Measurements from ENCODE around the gene PNKP. TPM values are rescaled to one million over a fixed set of nuclear protein-coding genes. Genes with fewer than 3 reads are reported as not detected.

The PNKP gene
- total and polyA plus RNA-seq, 10 donors, result 36.6 to 203 (median 108) TPM

GRCh38 chr19:49889687-49890348 is 22.4 kb upstream of the PNKP start:
- peak; percentile 92 for DNase-seq
- intact Hi-C loops (cut with DNase I; ENCODE audit: low total_unique reads), result no loop called here
- Histone ChIP-seq H3K4me1 (peaks cover 0 to 43% (median 24%) of the 10 kb centered on the region in 6 donors), H3K27me3 (replicated peaks in 1 of 7) (peaks cover 0 to 10% (median 0%) of the 10 kb centered on the region in 7 donors), H3K36me3 (peaks cover 0 to 46% (median 10%) of the 10 kb centered on the region in 6 donors), H3K4me3 (peak overlapping the region; percentile 24 to 69 (median 46)), H3K9me3 (no peaks in the 10 kb centered on the region), H3K27ac (peak overlapping the region in 4 of 8 donors; percentile 30 to 39 (median 32))
- WGBS, 5 donors, result 27 to 90% (median 30%) methylated on average over 1 to 71 of the region's 71 CpGs
- TF ChIP-seq POLR2A (IDR thresholded peaks at IDR 0.05) (no peak), CTCF (IDR thresholded peaks at IDR 0.05 in 8 of 11, conservative IDR thresholded peaks at IDR 0.05 in 3 of 11) (peak; percentile 64 to 88 (median 83)), POLR2AphosphoS5 (IDR thresholded peaks at IDR 0.05) (peak; percentile 75 to 91 (median 79))

GRCh38 chr19:49889038-49889686 is 21.8 kb upstream of the PNKP start:
- peaks cover 0 to 41% (median 24%) of the 10 kb centered on the region in 6 donors for H3K4me1 ChIP-seq

GRCh38 chr19:49888510-49888824 is 21.1 kb upstream of the PNKP start:
- no peak overlapping the region for H3K27ac ChIP-seq
- H3K4me1 ChIP-seq, result peaks cover 0 to 41% (median 24%) of the 10 kb centered on the region in 6 donors
- no peak for DNase-seq
- H3K4me3 ChIP-seq, result no peak overlapping the region
- peaks cover 0 to 60% (median 24%) of the 10 kb centered on the region in 6 donors for H3K36me3 ChIP-seq
- H3K27me3 ChIP-seq (replicated peaks in 1 of 7), result peaks cover 0 to 10% (median 0%) of the 10 kb centered on the region in 7 donors
- 78 to 94% (median 93%) methylated on average over 6 to 18 of the region's 18 CpGs for WGBS, 5 donors
- intact Hi-C loops (cut with DNase I; ENCODE audit: low total_unique reads), result no loop called here
- no peaks in the 10 kb centered on the region for H3K9me3 ChIP-seq
- TF ChIP-seq POLR2A (IDR thresholded peaks at IDR 0.05) (no peak), POLR2AphosphoS5 (IDR thresholded peaks at IDR 0.05) (no peak), CTCF (IDR thresholded peaks at IDR 0.05 in 8 of 11, conservative IDR thresholded peaks at IDR 0.05 in 3 of 11) (no peak)

More at GRCh38 chr19:49889038-49889686, 21.8 kb upstream of the PNKP start:
- 89 to 94% (median 91%) methylated on average over 23 of the region's 23 CpGs for WGBS, 5 donors
- Histone ChIP-seq H3K27me3 (replicated peaks in 1 of 7) (peaks cover 0 to 10% (median 0%) of the 10 kb centered on the region in 7 donors), H3K27ac (no peak overlapping the region), H3K36me3 (peaks cover 0 to 53% (median 17%) of the 10 kb centered on the region in 6 donors), H3K4me3 (no peak overlapping the region), H3K9me3 (no peaks in the 10 kb centered on the region)
- no peak for DNase-seq
- intact Hi-C loops (cut with DNase I; ENCODE audit: low total_unique reads), result no loop called here
- TF ChIP-seq POLR2AphosphoS5 (IDR thresholded peaks at IDR 0.05), result no peak
- no peak for TF ChIP-seq POLR2A (IDR thresholded peaks at IDR 0.05)
- TF ChIP-seq CTCF (IDR thresholded peaks at IDR 0.05 in 8 of 11, conservative IDR thresholded peaks at IDR 0.05 in 3 of 11), result no peak
